Lower leg skin (tissue), 3 donors: Measurements from ENCODE around the gene WNT8B.

Experiments
- POLR2A ChIP-seq, 2 donors: fragments of 450-650 bp; IDR thresholded peaks; one replicate each; pipeline ENCODE4 v1.6.1; 2016 to 2017; ENCODE audit warnings: antibody characterized with exemption in 2 of 2, mild to moderate bottlenecking in 1 of 2, moderate library complexity in 1 of 2
- TF ChIP-seq, protein P1 (sequence below), 3 donors: fragments of 450-650 bp; IDR thresholded peaks; one replicate each; pipeline ENCODE4 v1.5.1; 2016; ENCODE audit warnings: antibody characterized with exemption in 3 of 3, mild to moderate bottlenecking in 3 of 3, moderate library complexity in 2 of 3

DNA sequence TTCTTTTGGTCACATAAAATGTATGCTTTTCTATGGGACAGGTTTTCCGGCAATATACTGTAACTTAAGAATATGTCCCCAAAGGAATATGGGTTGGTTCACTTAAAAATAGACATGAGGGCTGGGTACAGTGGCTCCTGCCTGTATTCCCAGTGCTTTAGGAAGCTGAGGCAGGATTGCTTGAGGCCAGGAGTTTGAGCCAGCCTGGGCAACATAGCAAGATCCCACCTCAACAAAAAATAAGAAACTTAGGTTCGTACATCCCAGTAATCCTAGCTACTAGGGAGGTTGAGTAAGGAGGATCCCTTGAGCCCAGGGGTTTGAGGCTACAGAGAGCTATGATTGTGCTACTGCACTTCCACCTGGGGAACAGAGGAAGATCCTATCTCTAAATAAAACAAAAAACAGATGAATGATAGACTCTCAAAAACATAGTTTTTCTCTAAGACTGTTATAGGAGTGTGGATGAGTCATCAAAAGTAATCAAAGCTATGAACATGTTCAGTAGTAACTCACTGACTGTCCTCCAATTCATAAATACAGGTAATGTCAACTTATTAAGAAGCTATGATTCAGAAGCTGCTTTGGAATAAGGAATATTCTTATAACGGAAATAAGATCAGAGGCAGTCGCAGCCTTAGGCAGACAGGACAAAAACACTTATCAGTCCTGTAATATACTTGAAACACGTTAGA lies 59.4 kb downstream of the WNT8B start:
- TF ChIP-seq POLR2A (IDR thresholded peaks at IDR 0.05), result no peak
- TF ChIP-seq, protein P1, sequence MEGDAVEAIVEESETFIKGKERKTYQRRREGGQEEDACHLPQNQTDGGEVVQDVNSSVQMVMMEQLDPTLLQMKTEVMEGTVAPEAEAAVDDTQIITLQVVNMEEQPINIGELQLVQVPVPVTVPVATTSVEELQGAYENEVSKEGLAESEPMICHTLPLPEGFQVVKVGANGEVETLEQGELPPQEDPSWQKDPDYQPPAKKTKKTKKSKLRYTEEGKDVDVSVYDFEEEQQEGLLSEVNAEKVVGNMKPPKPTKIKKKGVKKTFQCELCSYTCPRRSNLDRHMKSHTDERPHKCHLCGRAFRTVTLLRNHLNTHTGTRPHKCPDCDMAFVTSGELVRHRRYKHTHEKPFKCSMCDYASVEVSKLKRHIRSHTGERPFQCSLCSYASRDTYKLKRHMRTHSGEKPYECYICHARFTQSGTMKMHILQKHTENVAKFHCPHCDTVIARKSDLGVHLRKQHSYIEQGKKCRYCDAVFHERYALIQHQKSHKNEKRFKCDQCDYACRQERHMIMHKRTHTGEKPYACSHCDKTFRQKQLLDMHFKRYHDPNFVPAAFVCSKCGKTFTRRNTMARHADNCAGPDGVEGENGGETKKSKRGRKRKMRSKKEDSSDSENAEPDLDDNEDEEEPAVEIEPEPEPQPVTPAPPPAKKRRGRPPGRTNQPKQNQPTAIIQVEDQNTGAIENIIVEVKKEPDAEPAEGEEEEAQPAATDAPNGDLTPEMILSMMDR (IDR thresholded peaks at IDR 0.05), result no peak
